OCI-M1 (cell line): ENCODE results near the gene CAV2.

Experiments used
- DNase-seq: peaks from one replicate; lab custom pipeline; 2025; lab: John Stamatoyannopoulos, UW

The CAV2 gene

DNA sequence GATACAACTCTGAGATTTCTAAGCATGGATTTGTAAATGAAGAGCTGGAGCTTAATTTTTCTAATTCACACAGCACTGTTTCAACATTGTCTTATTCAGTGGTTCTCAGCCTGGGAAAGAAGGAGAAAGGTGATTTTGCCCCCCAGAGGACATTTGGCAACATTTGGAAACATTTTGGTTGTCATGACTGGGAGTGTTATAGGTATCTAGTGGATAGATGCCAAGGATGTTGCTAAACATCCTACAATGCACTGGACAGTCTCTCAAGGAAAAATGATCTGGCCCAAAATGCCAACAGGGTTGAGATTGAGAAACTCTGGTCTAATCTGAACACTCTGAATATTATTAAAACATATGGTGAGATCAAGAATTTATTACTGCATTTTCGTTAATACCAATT, 3.8 kb upstream of the CAV2 start:
- no peak for DNase-seq

GRCh38 chr7:116496653-116497052, 2.9 kb upstream of the CAV2 start:
- no peak for DNase-seq

GRCh38 chr7:116497708-116498107, 1.8 kb upstream of the CAV2 start:
- DNase-seq, result no peak

GRCh38 chr7:116500078-116500853, 728 bp downstream of the CAV2 start:
- DNase-seq, result no peak

- peak; percentile 64 for DNase-seq
These were observed 2.1 kb downstream of the CAV2 start for GRCh38 chr7:116501425-116502167.

DNA sequence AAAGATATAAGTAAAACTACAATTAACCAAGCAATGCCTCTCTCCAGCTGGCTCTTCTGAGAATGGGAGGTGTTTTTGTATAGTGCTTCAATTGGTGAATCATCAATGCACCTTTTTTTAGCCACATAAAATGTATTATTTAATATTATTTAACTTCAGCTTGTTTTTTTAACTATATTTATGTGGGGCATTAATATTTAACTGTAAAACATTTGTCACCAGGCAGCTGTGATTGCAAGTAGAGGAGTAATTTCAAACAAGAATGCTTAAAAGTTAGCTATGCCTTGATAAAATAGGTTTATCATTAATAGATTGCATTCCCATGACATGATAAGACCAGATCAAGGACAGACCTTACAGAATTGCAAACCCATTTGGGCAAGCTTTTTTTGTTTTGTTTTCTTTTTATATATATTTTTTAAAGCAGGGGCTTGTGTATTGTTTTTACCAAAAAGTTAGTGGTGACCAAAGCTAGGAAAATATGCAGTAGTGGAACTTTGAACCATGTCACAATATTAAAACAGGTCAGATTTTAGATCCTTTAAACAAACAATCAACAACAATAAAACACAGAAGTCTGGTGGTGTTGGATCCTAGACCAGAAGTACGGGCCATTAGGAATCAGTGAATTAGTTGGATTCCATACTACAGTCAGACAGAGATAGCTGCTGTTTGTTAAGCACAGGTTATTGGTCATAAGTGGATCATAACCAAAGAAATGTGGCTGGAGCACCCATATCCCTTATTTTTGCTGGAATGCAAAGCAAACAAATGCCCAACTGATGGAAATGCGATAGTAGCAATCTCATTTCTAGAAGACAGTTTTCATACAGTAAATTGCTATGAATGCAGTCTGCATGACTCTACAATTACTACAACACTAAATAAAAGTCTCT, 2.9 kb downstream of the CAV2 start:
- DNase-seq, result no peak

GRCh38 chr7:116503835-116504234, 4.3 kb downstream of the CAV2 start:
- DNase-seq, result no peak

GRCh38 chr7:116505278-116505677, 5.7 kb downstream of the CAV2 start:
- no peak for DNase-seq

DNA sequence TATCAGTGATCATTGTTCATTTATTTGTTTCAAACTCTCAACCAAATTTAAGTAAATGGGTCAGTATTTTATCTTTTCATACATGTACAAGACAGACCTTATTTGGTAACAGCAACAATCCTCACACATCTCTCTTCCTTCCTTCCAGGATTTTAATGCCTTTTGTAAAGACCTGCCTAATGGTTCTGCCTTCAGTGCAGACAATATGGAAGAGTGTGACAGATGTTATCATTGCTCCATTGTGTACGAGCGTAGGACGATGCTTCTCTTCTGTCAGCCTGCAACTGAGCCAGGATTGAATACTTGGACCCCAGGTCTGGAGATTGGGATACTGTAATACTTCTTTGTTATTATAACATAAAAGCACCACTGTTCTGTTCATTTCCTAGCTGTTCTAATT, 6.3 kb downstream of the CAV2 start:
- DNase-seq, result no peak

DNA sequence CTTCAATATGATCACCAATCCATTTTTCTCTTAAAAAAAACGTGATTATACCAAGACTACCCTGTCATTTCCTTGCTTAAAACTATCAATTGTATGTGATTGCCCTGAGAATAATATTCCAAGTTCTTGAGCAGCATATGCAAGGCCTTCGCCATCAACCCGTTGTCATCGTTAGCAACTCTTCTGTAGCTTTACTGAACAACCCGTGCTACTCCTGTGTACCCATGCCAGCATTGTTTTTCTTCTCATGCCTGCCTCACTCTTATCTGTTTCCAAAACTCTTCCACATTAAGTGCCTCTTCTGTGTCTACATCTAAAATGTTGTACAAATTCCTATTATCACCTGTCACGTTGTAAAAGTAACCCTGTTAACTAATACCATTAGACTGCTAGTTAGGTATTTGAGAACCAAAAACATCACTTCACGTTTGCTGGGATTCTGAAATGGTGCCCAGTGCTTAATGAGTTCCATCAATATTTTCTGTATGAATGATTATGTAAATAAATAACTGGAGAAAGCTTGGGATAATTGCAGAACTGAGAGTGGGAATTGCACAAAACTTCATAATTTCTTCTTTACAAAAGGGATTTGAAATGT, 10.5 kb downstream of the CAV2 start:
- DNase-seq, result no peak

GRCh38 chr7:116510795-116511194, 11.3 kb downstream of the CAV2 start:
- no peak for DNase-seq

GRCh38 chr7:116511552-116512519, 12.3 kb downstream of the CAV2 start:
- DNase-seq, result peak; percentile 84

- DNase-seq, result peak; percentile 38
These were observed 13.1 kb downstream of the CAV2 start for GRCh38 chr7:116512520-116513188.

- DNase-seq, result no peak
These were observed 16.0 kb downstream of the CAV2 start for GRCh38 chr7:116515584-116515983.

GRCh38 chr7:116516324-116516723, 16.8 kb downstream of the CAV2 start:
- DNase-seq, result no peak

DNA sequence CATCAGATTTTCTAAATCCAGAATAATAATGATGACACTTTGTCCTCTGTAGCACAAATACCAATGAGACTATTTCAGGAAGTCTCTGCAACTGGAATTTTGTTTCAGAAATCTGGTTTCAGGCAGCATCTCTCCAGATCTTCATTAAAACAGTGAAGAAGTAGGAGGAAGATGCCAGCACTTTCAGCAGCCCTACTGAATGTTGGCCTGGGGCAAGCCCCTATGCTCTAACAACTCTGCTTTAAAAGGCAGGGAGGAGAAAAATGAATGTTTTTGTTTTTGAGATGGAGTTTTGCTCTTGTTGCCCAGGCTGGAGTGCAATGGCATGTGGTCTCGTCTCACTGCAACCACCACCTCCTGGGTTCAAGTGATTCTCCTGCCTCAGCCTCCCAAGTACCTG, 18.1 kb downstream of the CAV2 start:
- DNase-seq, result no peak

DNA sequence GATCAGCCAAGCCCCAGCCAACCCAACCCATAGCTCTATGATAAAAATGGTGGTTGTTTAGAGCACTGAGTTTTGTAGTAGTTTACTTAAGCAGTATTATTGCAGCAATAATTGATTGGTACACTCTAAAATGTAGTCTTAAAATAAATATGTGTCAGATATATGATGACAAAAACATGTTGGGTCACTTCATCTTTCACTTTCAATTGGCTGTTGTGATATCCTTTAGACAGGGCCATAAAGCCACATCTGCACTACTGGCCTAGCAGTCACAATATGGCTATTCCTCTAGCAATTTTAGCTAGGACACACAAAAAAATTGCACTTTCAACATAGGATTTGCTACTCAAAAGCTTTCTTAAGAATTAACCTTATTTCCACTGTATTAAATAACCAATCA, 19.4 kb downstream of the CAV2 start:
- no peak for DNase-seq

DNA sequence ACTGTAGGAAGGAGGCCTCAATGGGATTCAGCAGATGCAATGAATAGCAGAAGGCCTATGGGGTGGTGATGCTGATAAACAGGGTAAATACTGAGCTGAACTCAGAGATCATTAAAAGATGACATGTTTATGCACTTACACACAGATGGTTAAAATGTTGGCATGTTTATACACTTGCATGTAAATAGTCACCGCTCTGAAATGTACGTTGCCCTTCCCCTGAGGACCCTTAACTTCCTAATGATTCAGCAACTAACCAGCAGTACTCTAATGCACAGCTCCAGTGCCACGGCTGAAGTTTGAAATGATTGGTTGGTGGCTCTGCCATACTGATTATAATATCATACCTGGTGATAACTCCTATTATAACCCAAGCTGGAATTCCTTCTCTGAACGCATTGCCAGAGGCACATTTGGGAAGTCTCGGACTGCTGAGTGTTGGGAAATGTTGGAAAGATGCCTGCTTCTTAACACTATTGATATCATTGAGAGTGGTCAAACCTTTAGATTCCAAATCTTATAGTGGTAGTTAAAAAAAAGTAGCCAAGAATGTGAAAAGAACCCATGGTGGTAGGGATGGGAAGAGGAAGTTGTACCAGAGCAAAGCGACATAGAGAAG, 21.6 kb downstream of the CAV2 start:
- no peak for DNase-seq

- no peak for DNase-seq
These were observed 22.7 kb downstream of the CAV2 start for GRCh38 chr7:116522247-116522646.

DNA sequence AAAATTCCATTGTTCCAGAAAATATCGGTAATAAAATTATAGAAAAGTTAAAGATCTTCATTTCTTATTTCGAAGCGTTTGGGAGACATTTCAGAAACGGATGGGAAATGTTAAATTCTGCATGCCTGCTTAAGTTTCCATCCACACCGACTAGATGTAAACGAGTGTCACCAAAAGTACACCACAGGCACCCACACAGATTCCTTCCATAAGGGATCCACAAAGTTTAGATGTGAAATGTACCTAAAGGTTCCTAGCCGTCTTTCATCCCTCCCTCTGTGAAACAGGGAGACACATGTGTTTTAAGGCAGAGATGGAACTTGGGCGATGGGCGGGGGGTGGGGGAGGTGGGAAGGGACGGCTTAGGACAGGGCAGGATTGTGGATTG, 24.7 kb downstream of the CAV2 start:
- no peak for DNase-seq
